ENCODE data around the gene CALHM4.

- TF ChIP-seq CTCF (IDR thresholded peaks at IDR 0.05; ENCODE audit: insufficient read depth, low read length, poor library complexity, severe bottlenecking) = no peak
- TF ChIP-seq EZH2phosphoT487 (conservative IDR thresholded peaks at IDR 0.05; ENCODE audit: low read length) = no peak
Measured at GRCh38 chr6:116560130-116560529, 6.6 kb downstream of the CALHM4 start.

Measured in SU-DHL-6 (cell line).